Brain microvascular endothelial cell (primary cell): ENCODE results near the gene JAG2.

Experiments
- DNase-seq: peaks from one replicate; pipeline ENCODE4 v3.0.0-alpha.2; 2020
- H3K27ac ChIP-seq: fragments of 250-450 bp; sonication (Bioruptor Pico); 2 replicates; pipeline ENCODE4 v1.5.1; 2020; ENCODE audit warnings: mild to moderate bottlenecking, moderate library complexity
- H3K27me3 ChIP-seq: fragments of 250-450 bp; sonication (Bioruptor Pico); replicated peaks from 2 replicates; pipeline ENCODE4 v1.5.1; 2020; ENCODE audit warnings: mild to moderate bottlenecking
- H3K36me3 ChIP-seq: fragments of 250-450 bp; sonication (Bioruptor Pico); replicated peaks from 2 replicates; pipeline ENCODE4 v1.5.1; 2020; ENCODE audit warnings: mild to moderate bottlenecking
- H3K4me3 ChIP-seq: 2 replicates; pipeline ENCODE4 v1.5.1; 2011; ENCODE audit warnings: low read depth, mild to moderate bottlenecking, control low read depth, low read length, moderate library complexity
- in situ Hi-C: cut with HindIII; loops from 2 replicates; pipeline ENCODE4 v1.10.0; 2017; ENCODE audit warnings: low sequenced_read_pairs, low pct_ligation_motif_present
- TF ChIP-seq, protein P1 (sequence below): IDR thresholded peaks from 2 replicates; pipeline ENCODE4 v1.5.1; 2011; ENCODE audit warnings: low read depth, mild to moderate bottlenecking, moderate library complexity, low read length, control low read depth, inconsistent platforms; ENCODE audit errors: missing control alignments

Gene JAG2

GRCh38 chr14:105124823-105125222, 43.8 kb downstream of the JAG2 start:
- Histone ChIP-seq H3K27ac (no peak overlapping the region), H3K36me3 (no peaks in the 10 kb centered on the region), H3K4me3 (no peak overlapping the region), H3K27me3 (peaks cover 5% of the 10 kb centered on the region)
- no peak for DNase-seq
- TF ChIP-seq, protein P1, sequence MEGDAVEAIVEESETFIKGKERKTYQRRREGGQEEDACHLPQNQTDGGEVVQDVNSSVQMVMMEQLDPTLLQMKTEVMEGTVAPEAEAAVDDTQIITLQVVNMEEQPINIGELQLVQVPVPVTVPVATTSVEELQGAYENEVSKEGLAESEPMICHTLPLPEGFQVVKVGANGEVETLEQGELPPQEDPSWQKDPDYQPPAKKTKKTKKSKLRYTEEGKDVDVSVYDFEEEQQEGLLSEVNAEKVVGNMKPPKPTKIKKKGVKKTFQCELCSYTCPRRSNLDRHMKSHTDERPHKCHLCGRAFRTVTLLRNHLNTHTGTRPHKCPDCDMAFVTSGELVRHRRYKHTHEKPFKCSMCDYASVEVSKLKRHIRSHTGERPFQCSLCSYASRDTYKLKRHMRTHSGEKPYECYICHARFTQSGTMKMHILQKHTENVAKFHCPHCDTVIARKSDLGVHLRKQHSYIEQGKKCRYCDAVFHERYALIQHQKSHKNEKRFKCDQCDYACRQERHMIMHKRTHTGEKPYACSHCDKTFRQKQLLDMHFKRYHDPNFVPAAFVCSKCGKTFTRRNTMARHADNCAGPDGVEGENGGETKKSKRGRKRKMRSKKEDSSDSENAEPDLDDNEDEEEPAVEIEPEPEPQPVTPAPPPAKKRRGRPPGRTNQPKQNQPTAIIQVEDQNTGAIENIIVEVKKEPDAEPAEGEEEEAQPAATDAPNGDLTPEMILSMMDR: no peak
- in situ Hi-C loops: no loop called here

- in situ Hi-C loops: no loop called here
- no peak overlapping the region for H3K4me3 ChIP-seq
- H3K27ac ChIP-seq: no peak overlapping the region
- DNase-seq: no peak
- H3K36me3 ChIP-seq: no peaks in the 10 kb centered on the region
- H3K27me3 ChIP-seq: peaks cover 5% of the 10 kb centered on the region
- TF ChIP-seq, protein P1: no peak
These were observed 44.4 kb downstream of the JAG2 start for GRCh38 chr14:105123981-105124765.

DNA sequence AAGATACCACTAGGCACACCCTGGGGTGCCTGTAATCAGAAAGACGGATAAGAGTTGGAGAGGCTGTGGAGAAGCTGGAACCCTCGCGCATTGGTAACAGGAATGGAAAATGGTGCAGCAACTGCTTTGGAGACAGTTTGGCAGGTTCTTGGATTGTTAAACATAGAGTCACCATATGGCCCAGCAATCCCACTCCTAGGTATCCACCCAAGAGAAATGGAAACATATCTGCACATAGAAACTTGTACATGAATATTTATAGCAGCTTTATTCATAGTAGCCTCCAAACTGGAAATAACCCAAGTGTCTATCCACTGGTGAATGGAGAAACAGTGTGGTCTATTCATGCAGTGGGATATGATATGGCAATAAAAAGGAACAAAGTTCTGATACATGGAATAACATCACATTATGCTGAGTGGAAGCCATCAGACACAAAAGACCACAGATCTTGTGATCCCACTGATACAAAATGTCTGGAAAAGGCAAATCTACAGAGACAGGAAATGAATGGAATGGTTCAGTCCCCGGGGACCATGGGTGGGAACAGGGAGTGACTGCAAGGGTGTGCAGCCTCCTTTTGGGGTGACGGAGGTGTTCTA, 45.4 kb downstream of the JAG2 start:
- no peak for DNase-seq
- TF ChIP-seq, protein P1: no peak
- Histone ChIP-seq H3K4me3 (no peak overlapping the region), H3K27ac (no peak overlapping the region), H3K27me3 (peaks cover 5% of the 10 kb centered on the region), H3K36me3 (no peaks in the 10 kb centered on the region)
- in situ Hi-C loops: no loop called here

DNA sequence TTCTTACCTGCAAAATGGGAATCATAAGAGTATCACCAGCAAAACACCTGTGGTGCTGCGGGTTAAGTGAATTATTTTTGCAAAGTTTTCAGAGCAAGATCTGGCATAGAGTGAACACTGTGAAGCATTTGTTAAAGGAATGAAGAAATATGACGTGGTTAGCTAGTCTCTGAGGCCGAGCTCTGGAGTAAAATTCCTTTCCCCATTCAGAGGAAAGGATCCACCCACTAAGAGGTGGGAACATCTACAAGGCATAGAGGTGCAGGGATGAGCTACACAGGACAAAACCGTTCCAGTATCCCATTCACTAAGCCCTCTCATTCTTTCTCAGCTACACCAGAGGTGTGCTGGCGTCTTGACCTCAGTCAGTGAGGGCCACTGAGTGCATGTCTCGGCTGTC, 48.5 kb downstream of the JAG2 start:
- peaks cover 2% of the 10 kb centered on the region for H3K27me3 ChIP-seq
- TF ChIP-seq, protein P1: no peak
- in situ Hi-C loops: no loop called here
- no peaks in the 10 kb centered on the region for H3K36me3 ChIP-seq
- DNase-seq: no peak
- no peak overlapping the region for H3K4me3 ChIP-seq
- H3K27ac ChIP-seq: no peak overlapping the region

DNA sequence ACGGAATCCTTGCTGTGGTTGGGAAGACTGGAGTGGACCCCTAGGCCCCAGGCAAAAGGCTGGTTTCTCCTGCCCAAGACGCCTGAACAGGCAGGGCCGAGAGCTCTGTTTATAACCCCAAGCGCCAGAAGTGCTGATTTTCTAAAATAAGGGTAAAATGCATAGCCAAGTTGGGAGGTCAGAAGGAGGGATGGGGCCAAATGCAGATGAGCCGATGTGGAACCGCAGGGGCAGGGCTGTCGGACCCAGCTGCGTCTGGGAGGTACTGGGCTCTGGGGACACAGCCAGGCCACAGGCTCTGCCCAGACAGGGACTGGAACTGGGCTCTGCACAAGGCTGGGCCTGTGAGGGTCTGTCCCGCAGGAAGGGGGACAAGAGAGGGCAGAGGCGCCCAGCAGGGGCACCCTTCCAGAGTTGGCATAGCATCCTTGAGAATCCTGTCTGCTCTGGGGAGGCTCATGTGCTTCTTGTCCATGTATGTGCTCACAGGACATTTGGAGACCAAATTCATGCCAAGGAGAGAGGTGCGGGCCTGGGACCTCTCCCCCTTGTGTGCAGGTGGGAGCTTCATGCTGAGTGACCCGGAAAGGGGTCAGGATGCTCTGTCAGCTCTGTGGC, 49.1 kb downstream of the JAG2 start:
- DNase-seq: no peak
- Histone ChIP-seq H3K27me3 (no peaks in the 10 kb centered on the region), H3K4me3 (no peak overlapping the region), H3K27ac (no peak overlapping the region), H3K36me3 (no peaks in the 10 kb centered on the region)
- TF ChIP-seq, protein P1: no peak
- in situ Hi-C loops: no loop called here
